ENCODE data around the gene DIP2C. TPM values are rescaled to one million over a fixed set of nuclear protein-coding genes. Genes with fewer than 3 reads are reported as not detected.

DIP2C gene
- total RNA-seq, 1 donor = 19.9 TPM

DNA sequence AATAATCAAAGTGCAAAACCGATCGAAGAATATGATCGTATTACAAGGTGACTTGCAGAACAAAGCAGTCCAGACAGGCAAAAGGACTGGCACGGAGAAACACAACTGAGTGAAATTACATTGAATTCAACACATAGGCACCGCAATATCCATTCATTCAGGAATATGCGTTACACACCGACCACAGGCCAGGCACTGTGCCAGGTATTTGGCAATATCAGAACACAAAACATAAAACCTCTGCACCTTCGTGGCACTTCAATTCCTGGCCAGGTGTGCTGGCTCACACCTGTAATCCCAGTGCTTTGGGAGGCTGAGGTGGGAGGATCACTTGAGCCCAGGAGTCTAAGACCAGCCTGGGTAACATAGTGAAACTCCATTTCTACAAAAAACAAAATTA is 187.9 kb downstream of the DIP2C start:
- DNase-seq (ENCODE audit: low read depth) = no peak
- TF ChIP-seq, protein P1, sequence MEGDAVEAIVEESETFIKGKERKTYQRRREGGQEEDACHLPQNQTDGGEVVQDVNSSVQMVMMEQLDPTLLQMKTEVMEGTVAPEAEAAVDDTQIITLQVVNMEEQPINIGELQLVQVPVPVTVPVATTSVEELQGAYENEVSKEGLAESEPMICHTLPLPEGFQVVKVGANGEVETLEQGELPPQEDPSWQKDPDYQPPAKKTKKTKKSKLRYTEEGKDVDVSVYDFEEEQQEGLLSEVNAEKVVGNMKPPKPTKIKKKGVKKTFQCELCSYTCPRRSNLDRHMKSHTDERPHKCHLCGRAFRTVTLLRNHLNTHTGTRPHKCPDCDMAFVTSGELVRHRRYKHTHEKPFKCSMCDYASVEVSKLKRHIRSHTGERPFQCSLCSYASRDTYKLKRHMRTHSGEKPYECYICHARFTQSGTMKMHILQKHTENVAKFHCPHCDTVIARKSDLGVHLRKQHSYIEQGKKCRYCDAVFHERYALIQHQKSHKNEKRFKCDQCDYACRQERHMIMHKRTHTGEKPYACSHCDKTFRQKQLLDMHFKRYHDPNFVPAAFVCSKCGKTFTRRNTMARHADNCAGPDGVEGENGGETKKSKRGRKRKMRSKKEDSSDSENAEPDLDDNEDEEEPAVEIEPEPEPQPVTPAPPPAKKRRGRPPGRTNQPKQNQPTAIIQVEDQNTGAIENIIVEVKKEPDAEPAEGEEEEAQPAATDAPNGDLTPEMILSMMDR (IDR thresholded peaks at IDR 0.05; ENCODE audit: insufficient read depth, low read depth, low read length) = no peak
- H3K4me3 ChIP-seq (ENCODE audit: low read depth, low read length) = no peak overlapping the region

DNA sequence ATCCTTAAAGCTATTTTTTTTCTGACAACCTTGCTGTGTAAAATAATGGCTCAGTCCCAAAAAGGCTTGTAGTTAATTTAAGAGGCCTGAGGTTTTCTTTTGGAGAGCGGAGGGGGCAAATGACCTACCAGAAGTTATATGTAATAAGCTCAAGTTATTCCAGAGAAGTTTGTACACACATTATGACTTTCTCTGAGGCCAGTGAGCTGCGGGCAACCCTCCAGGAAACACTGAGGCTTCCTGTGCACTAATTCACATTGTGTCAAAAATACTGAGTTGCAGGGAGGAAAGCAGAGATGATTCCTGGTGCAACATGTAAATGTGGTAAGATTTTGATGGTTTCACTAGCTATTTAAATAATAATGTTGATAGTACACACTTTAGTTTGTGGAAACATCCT is 188.6 kb downstream of the DIP2C start:
- no peak overlapping the region for H3K4me3 ChIP-seq (ENCODE audit: low read depth, low read length)
- TF ChIP-seq, protein P1 (IDR thresholded peaks at IDR 0.05; ENCODE audit: insufficient read depth, low read depth, low read length) = no peak
- peak; percentile 29 for DNase-seq (ENCODE audit: low read depth)

DNA sequence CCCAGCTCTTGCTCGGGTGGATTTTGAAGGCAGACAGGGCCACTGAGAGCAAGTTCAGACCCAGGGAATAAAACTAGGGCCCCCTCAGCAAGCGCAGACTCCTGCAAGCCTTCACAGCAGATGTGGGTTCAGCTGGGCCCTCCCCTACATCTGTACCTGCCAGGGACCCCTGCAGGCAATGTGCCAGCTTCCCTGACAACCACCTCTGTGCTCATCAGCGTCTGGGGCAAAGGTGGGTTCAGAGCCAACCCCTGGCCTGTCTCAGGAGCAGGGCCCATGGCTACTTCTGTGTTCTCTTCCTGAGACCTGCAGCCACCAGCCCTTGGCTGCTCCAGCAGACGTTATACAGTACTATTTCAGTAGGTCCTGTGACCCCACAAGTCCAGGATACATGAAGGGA is 189.5 kb downstream of the DIP2C start:
- no peak for DNase-seq (ENCODE audit: low read depth)
- TF ChIP-seq, protein P1 (IDR thresholded peaks at IDR 0.05; ENCODE audit: insufficient read depth, low read depth, low read length) = no peak
- no peak overlapping the region for H3K4me3 ChIP-seq (ENCODE audit: low read depth, low read length)

GRCh38 chr10:498760-499435 is 190.6 kb downstream of the DIP2C start:
- DNase-seq (ENCODE audit: low read depth) = no peak
- TF ChIP-seq, protein P1 (IDR thresholded peaks at IDR 0.05; ENCODE audit: insufficient read depth, low read depth, low read length) = no peak
- H3K4me3 ChIP-seq (ENCODE audit: low read depth, low read length) = no peak overlapping the region

- DNase-seq (ENCODE audit: low read depth) = no peak
- no peak overlapping the region for H3K4me3 ChIP-seq (ENCODE audit: low read depth, low read length)
- TF ChIP-seq, protein P1 (IDR thresholded peaks at IDR 0.05; ENCODE audit: insufficient read depth, low read depth, low read length) = no peak
Measured at GRCh38 chr10:497898-498451, 191.5 kb downstream of the DIP2C start.

DNA sequence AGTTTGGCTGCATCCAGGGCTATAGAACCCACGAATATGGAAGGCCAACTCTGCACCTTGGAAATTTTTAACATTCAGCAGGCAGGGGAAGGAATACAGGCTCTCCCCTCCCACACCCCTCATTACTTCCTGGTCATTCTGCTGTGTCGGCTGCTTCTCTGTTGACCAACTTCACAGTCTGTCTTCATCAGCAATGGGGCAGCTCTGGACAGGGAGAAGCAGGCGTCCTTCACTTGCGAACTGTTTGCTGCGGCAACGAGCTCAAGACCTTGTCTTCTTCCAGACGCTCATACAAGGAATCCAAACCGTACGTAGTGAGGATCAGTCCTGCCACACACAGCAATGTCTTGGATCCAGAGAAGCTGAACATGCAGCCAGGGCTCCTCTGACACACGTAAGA is 192.2 kb downstream of the DIP2C start:
- DNase-seq (ENCODE audit: low read depth) = no peak
- H3K4me3 ChIP-seq (ENCODE audit: low read depth, low read length) = no peak overlapping the region
- TF ChIP-seq, protein P1 (IDR thresholded peaks at IDR 0.05; ENCODE audit: insufficient read depth, low read depth, low read length) = no peak

DNA sequence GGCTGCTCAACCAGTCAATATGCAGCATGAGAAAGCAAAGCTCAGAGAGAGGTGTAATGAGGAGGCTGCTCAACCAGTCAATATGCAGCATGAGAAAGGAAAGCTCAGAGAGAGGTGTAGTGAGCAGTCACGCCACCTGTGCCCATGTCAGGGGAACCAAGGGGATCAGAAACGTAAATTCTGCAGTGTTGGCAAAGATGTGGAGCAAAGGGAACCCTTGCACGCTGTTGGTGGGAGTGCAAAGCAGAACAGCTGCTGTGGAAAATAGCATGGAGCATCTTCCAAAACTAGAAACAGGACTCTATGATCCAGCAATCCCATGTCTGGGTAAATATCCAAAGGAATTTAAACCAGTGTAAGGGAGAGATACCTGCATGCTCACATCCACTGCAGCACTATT is 194.9 kb downstream of the DIP2C start:
- DNase-seq (ENCODE audit: low read depth) = no peak
- no peak overlapping the region for H3K4me3 ChIP-seq (ENCODE audit: low read depth, low read length)
- TF ChIP-seq, protein P1 (IDR thresholded peaks at IDR 0.05; ENCODE audit: insufficient read depth, low read depth, low read length) = no peak
